NT2/D1 (cell line): ENCODE measurements around the gene DEPDC1B.
A peak's percentile ranks its signal among the peaks of the same experiment; 100 is the strongest.
"Not testable (repeated sequence)": the region's sequence is repeated elsewhere in the genome, so short reads cannot be mapped to it uniquely, and the experiment has no call there.

ENCODE experiments used
- DNase-seq: peaks from one replicate; pipeline ENCODE4 v3.0.0-alpha.2; 2011; ENCODE audit warnings: low read depth, low spot score
- H3K27me3 ChIP-seq: 2 replicates; pipeline ENCODE4 v1.6.0; 2011; ENCODE audit warnings: mild to moderate bottlenecking; ENCODE audit not compliant: insufficient read length, insufficient read depth
- H3K36me3 ChIP-seq: 2 replicates; pipeline ENCODE4 v1.6.1; 2011; ENCODE audit warnings: mild to moderate bottlenecking, low read length, mixed read lengths; ENCODE audit not compliant: insufficient read depth, insufficient read length
- H3K4me1 ChIP-seq: 2 replicates; pipeline ENCODE4 v1.5.1; 2011; ENCODE audit not compliant: insufficient read depth, insufficient read length
- H3K4me3 ChIP-seq: 2 replicates; pipeline ENCODE4 v1.5.1; 2011; ENCODE audit warnings: low read depth; ENCODE audit not compliant: insufficient read length
- H3K9ac ChIP-seq: 2 replicates; pipeline ENCODE4 v1.6.0; 2011; ENCODE audit warnings: low read depth; ENCODE audit not compliant: insufficient read length
- H3K9me3 ChIP-seq: 2 replicates; pipeline ENCODE4 v1.5.1; 2011; ENCODE audit warnings: mild to moderate bottlenecking, low read length; ENCODE audit not compliant: insufficient read depth
- SUZ12 ChIP-seq: IDR thresholded peaks from 2 replicates; pipeline ENCODE4 v1.6.1; 2011; ENCODE audit not compliant: insufficient read length, insufficient read depth; ENCODE audit errors: extremely low read depth
- YY1 ChIP-seq: IDR thresholded peaks from 2 replicates; pipeline ENCODE4 v1.6.1; 2011; ENCODE audit not compliant: insufficient read length, insufficient read depth
- ZNF274 ChIP-seq: IDR thresholded peaks from 2 replicates; pipeline ENCODE4 v1.6.1; 2011; ENCODE audit warnings: mild to moderate bottlenecking, low read depth, low read length

Gene DEPDC1B, protein sequence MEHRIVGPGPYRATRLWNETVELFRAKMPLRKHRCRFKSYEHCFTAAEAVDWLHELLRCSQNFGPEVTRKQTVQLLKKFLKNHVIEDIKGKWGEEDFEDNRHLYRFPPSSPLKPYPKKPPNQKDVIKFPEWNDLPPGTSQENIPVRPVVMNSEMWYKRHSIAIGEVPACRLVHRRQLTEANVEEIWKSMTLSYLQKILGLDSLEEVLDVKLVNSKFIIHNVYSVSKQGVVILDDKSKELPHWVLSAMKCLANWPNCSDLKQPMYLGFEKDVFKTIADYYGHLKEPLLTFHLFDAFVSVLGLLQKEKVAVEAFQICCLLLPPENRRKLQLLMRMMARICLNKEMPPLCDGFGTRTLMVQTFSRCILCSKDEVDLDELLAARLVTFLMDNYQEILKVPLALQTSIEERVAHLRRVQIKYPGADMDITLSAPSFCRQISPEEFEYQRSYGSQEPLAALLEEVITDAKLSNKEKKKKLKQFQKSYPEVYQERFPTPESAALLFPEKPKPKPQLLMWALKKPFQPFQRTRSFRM

DNA sequence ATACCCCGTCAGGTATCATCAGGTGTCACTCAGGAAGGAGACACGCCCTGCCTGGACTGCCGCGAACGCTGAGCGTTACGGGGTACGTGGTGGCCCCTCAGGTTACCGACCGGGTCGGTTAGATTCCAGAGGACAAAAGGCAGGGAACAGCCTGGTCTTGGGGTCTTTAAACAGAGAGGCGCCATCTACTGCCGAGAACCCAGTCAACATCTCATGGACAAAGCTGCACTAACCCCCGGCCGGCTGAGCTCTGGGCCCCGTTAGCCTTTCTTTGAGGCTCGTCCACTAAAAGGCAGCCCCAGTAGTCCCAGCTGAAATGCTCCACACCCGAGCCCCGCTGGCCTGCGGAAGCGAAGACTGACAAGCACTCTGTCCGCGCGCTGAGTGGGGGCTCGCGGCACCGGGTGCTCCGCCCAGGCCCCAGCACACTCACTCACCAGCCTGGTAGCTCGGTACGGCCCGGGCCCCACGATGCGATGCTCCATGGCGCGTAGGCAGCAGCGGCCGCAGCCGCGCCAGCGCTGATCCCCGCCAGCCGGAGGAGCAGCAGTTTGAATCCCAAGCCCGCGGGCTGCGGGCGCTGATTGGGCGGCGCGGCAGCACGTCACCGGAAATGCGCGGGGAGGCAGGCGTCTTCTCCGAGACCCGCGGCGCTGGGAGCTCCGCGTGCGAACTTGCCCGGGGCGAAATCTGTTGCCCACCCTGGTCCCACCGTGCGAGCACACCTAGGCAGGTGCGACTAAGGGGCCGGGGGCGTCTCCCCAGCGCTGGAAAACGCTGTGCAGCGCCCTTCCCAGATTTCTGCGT is at the start of gene DEPDC1B:
Gene DEPDC1B, minus strand, starts transcription at position 558 of the 807 bp plus-strand sequence. Its CDS starts 73 bp downstream, at position 485.
- H3K4me1 ChIP-seq = no peaks in the 10 kb centered on the region
- TF ChIP-seq SUZ12 (no peak), ZNF274 (no peak), YY1 (no peak)
- no peaks in the 10 kb centered on the region; the same call in 1 of the 2 replicates for H3K9me3 ChIP-seq
- peak within 1 kb of the TSS; percentile 79 for H3K4me3 ChIP-seq
- peaks cover 6% of the 10 kb centered on the region for H3K36me3 ChIP-seq
- H3K27me3 ChIP-seq = peaks cover 4% of the 10 kb centered on the region
- DNase-seq = peak; percentile 70
- H3K9ac ChIP-seq = peak within 1 kb of the TSS; percentile 90

DNA sequence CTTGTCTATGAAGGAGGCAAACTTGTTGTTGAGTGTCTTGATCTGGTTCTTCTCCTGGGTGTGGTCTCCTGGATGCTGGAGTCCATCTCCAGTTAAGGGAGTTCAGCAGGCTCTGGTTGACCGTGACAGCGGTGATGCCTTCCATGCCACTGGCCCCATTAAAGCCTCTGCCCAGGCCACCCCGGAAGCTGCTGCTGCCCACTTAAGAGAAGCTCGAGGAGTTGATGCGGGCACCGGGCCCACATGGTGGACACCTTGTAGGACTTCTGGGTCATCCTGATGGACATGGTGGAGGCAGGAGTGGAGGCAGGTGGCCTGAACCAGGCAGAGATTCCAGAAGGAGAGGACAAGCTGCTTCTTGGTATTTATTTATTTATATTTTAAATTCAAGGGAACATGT is 44.7 kb upstream of the DEPDC1B start:
- TF ChIP-seq YY1 = no peak
- no peak for TF ChIP-seq ZNF274
- TF ChIP-seq SUZ12 = no peak
- no peaks in the 10 kb centered on the region for H3K27me3 ChIP-seq
- H3K4me3 ChIP-seq = no peak overlapping the region
- no peaks in the 10 kb centered on the region for H3K4me1 ChIP-seq
- H3K9ac ChIP-seq = no peak overlapping the region
- no peaks in the 10 kb centered on the region for H3K36me3 ChIP-seq
- DNase-seq = no peak
- H3K9me3 ChIP-seq = no peaks in the 10 kb centered on the region

DNA sequence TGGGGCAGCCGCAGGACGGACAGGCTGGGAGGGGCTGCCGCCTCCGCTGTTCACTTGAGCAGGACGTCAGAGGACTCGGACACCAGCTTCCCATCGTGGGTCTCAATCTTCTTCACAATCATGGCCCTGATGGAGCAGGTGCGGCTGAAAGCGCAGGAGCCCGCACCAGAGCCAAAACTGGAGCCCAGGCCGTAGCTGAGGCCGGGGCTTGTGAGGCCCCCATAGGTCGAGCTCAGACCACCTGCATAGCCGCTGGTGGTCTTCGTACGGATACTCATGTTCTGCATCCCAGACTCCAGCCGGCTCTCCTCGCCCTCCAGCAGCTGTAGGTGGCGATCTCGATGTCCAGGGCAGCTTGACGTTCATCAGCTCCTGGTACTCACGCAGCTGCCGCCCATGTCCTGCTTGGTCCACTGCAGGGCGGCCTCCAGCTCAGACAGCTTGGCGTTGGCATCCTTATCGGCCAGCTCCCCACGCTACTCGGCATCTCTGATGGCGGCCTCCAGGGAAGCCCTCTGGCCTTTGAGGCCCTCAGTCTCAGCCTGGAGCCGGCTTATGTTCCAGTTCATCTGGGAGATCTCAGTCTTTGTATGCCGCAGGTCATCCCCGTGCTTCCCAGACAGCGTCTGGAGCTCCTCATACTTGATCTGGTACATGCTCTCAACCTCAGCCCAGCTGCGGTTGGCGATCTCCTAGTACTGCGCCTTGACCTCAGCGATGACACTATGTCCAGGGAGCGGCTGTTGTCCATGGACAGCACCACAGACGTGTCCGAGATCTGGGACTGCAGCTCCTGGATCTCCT is 43.7 kb upstream of the DEPDC1B start:
- no peak for TF ChIP-seq YY1
- no peak for TF ChIP-seq ZNF274
- no peak for TF ChIP-seq SUZ12
- no peaks in the 10 kb centered on the region for H3K4me1 ChIP-seq
- no peak overlapping the region for H3K4me3 ChIP-seq
- no peaks in the 10 kb centered on the region for H3K36me3 ChIP-seq
- DNase-seq = no peak
- no peaks in the 10 kb centered on the region for H3K9me3 ChIP-seq
- H3K27me3 ChIP-seq = no peaks in the 10 kb centered on the region
- H3K9ac ChIP-seq = no peak overlapping the region

DNA sequence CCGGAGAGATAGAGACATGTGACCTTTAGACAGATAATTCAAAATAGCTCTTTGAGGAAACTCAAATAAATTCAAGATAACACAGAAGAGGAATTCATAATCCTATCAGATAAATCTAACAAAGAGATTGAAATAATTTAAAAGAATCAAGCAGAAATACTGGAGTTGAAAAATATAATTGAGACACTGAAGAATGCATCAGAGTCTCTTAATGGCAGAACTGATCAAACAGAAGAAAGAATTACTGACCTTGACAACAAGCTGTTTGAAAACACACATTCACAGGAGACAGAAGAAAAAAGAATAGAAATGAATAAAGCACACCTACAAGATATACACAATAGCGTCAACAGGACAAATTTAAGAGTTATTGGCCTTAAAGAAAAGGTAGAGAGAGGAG is 40.4 kb upstream of the DEPDC1B start:
- Histone ChIP-seq H3K4me3 (no peak overlapping the region), H3K9me3 (no peaks in the 10 kb centered on the region), H3K27me3 (no peaks in the 10 kb centered on the region), H3K4me1 (no peaks in the 10 kb centered on the region), H3K9ac (no peak overlapping the region), H3K36me3 (no peaks in the 10 kb centered on the region)
- TF ChIP-seq ZNF274 = no peak
- TF ChIP-seq YY1 = no peak
- no peak for TF ChIP-seq SUZ12
- DNase-seq = no peak

DNA sequence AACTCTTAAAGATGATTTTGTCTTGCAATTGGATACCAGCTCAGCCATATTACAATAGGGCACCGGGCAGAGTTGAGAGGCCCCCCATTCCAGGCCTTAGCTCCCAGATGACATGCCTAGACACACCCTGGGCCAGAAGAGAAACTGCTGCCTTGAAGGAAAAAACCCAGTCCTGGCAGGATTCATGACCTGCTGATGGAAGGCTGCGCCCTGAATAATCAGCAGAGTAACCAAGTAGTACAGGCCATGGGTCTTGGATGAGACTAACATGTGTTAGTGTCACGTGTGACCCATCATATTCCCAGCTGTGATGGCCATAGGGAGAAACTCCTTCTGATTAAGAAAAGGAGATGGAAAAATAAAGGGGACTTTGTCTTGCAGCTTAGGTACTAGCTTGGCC is 39.0 kb upstream of the DEPDC1B start:
- Histone ChIP-seq H3K27me3 (no peaks in the 10 kb centered on the region), H3K4me3 (no peak overlapping the region), H3K9me3 (no peaks in the 10 kb centered on the region), H3K36me3 (no peaks in the 10 kb centered on the region), H3K4me1 (no peaks in the 10 kb centered on the region), H3K9ac (no peak overlapping the region)
- no peak for TF ChIP-seq SUZ12
- TF ChIP-seq YY1 = no peak
- DNase-seq = no peak

DNA sequence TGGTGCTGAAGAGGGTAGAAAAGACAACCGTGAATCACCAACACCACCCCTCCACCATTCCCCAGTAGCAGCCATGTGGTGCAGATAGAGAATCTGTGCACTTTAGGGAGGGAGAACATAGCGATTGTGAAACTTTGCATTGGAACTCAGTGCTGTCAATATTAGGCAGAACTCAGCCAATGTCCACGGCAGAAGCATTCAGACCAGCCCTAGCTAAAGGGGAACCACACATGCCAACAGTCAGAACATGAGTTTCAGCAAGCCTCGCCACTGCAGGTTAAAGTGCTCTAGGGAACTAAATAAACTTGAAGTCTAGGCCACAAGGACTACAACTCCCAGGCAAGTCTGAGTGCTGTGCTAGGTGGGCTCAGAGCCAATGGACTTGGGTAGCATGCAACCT is 38.5 kb upstream of the DEPDC1B start:
- Histone ChIP-seq H3K9me3 (no peaks in the 10 kb centered on the region), H3K4me3 (no peak overlapping the region), H3K9ac (no peak overlapping the region), H3K4me1 (no peaks in the 10 kb centered on the region), H3K27me3 (no peaks in the 10 kb centered on the region), H3K36me3 (no peaks in the 10 kb centered on the region)
- DNase-seq = no peak
- TF ChIP-seq SUZ12 (no peak), ZNF274 (no peak), YY1 (no peak)

DNA sequence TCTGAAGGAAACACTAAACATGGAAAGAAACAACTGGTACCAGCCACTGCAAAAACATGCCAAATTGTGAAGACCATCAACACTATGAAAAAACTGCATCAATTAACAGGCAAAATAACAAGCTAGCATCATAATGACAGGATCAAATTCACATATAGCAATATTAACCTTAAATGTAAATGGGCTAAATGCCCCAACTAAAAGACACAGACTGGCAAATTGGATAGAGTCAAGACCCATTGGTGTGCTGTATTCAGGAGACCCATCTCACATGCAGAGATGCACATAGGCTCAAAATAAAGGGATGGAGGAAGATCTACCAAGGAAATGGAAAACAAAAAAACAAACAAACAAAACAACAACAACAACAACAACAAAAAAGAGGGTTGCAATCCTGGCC is 30.9 kb upstream of the DEPDC1B start:
- H3K36me3 ChIP-seq, H3K27me3 ChIP-seq, H3K4me3 ChIP-seq, H3K4me1 ChIP-seq, DNase-seq, H3K9ac ChIP-seq, H3K9me3 ChIP-seq: not testable (repeated sequence)
